Embryonic facial prominence (tissue), 1 donor: Measurements from ENCODE around the gene CHST2.

Experiments
- DNase-seq: peaks from one replicate; pipeline ENCODE4 v3.0.0-alpha.2; 2016; ENCODE audit errors: extremely low spot score

Gene CHST2

DNA sequence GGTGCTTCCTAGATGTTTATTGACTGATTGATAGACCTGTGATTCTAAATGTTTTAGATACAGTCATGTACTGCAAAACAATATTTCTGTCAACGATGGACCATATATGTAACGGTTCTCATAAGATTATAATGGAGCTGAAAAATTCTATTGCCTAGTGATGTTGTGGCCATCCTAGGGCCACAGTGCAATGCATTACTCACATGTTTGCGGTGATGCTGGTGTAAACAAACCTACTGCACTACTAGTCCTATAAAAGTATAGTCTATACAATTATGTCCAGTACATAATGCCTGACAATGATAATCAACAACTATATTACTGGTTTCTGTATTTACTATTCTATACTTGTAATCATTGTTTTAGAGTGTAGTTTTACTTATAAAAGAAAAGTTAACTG, 46.8 kb downstream of the CHST2 start:
- DNase-seq, result no peak

DNA sequence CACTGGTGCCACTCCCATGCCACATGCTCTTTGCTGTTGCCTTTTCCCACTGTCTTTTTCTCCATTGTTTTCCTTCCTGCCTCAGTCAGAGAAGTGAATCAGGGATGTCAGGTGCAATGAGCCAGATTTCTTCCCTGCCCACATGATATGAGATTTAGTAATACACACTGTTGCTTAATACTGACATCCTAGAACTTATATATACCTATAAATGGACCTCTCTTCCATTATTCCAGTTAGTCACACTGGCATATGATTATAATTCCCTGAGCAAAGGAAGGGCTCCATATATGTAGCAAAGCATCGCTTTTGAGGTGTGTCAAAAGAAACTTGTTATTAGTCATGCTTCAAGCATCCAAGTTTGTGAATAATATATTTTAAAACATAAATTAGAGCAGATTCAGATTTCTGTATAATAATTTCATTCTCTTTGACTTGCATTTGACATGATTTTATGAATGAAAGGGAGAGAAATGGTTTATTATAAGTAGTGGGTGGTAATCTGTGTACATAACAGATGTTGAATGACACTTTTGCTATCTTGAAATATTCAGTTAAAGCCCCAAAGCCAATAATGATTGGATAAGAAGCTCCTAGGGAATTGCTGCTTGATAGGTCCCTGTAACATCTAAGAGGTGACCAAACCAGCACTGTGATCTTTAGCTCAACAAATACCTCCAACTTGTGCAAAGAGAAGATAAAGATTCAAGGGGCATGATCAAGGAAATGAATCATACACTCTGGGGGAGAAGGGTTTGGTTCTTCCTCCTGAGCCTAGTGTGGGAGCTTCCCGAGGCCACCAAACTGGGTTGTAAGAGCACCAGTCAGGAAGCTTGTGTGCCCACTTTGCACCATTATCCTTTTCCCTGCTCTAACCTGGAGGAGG, 48.6 kb downstream of the CHST2 start:
- no peak for DNase-seq

DNA sequence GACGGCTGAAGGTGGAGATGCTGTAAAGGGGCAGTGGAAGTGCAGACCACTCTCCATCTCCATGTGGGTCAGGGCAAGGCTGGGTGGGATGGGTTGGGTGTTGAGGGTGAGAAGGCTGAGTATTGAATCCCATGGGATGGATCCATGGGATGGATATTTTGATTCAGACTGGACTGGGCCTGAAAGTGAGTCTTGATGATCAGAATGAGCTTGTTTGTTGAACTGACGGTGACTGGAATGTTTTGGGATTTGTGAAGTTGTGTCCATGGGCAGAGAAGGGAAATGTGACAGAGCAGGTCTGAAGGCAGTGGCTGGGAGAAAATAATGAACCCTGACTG, 49.3 kb downstream of the CHST2 start:
- no peak for DNase-seq

DNA sequence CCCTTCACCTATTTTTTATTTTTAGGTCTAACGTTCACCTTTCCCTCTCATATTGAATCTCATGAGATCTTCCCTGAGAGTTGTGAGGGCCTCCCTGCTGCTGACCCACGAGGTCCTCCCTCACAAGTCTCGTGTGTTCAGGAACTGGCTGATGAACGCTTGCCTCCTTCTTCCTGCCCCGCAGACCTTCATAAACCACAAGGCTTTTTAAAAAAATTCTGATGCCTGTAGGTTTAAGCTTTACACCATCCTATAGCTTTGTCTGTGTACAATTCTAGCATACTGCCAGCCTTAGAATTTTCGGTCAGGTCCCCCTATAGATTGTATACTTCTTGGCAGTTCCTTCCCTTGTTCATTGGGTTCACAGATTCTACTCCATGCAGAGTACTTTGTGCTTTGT, 50.5 kb downstream of the CHST2 start:
- no peak for DNase-seq

DNA sequence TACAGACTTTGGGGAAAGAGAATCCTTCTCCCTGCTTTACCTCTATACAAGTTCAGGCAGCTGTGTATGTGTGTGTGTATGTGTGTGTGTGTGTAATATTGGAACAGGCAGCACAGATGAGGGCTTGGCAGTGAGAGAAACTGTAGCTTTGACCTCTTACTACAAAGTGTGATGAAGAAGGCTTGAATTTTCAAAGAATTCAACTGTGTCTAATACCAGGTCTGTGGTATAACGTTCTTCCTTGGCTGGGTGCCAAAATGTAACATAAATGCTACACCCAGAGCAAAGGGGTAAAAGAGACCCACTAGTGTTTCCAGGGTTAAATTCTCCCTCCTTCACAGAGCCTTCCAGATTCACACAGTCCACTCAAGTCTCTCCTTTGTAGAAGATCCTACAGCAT, 51.1 kb downstream of the CHST2 start:
- DNase-seq, result no peak

DNA sequence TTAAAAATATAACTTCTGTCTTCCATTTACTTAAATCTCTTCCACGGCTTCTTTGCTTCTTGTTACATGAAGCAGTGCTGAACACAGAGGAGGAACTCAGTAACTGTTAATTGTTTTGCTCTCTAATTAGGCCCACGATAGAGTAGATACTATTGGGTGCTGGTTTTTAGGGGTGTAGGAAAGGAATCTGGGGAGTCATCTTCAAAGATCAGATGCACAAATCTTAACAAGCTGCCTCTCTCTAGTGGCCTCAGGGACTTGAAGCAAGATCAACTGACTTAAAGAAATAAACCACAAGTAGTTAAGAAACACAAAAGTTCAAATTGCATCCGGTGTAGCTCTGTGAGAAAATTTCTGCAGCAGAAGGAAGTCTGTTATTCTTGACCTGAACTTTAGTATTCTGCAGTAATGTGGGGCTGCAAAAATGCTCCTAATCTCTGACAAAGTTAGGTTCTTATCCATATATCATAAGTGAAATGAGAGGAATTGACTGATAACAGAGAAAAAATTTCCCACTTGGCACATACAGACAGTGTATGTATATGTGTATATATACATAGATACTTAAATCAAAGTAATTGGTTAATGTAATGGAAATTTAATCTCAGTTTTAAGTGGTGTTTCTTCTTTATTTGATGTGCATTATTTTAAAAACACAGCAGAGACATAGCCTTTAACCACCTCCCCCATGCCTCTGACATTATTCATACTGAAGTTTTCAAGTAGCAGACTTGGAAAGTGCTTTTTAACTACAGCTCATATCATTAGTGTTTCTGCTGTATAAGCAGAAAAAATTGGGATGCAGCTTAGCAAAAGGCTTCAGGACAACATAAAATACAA, 51.8 kb downstream of the CHST2 start:
- DNase-seq, result no peak

DNA sequence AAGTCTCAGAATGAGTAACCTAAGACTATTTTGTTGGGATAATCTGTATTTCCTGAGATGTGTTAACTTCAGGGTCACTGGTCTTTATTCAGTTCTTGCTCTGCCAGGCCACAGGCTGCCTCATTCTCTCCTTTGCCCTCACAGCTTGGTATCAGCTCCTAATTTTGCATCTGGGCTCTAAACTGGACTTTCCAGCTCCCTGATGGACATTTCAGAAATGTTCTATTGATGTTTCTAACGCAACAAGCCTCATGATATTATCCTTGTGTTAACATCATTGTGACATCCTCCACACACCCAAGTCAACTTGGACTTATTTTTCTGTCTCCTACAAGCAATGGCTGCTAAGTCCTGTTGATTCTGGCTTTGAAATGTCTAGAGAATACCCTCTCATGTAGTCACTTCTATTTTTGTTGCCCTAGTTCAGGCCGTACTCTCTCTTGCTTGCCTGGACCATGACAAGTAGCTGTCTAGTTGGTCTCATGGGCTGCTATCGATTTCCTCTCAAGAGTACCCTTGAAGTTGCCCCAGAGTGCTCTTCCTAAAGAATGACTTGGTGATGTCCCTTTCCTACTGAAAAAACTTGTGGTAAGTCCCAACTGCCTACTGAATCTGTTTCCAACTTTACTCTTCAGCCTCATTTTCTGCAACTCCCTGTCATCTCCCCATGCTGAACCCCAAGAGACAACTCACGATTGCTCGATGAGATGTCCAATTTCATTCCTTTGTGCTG, 52.7 kb downstream of the CHST2 start:
- DNase-seq, result no peak

DNA sequence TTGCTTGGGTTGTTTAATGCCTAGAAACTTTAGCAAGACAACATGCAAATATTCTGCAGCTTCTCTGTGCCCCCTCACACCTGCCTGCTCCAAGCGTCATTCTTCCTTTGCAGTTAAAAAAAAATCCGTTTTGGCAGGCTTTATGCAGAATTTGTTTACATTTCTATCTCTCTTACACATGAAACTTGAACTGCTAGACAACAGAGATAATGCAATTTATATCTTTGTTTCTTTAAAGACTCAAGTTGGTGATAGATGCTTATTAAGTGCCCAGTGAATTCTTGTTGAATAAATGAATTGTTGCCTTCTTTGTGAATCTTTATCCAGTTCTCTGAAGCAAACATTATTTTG, 53.2 kb downstream of the CHST2 start:
- DNase-seq, result no peak

DNA sequence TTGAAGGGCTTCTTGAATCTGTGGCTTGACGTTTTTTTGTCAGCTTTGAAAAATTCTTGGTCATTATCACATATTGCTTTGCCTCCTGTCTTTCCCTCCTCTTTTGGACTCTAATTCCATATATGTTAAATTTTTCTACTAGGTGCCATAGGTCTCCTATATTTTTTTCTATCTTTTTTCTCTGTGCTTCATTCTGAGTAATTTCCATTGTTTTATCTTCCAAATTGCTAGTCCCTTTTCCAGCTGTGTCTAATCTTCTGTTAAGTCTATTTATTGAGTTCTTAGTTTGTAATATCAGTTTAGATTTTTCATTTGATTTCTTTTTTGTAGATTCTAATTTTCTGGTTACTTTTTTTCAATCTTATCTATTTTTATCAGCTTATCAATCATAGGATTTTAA, 53.7 kb downstream of the CHST2 start:
- DNase-seq, result no peak
